CD4-positive, alpha-beta T cell treated with Interleukin-17A for 4 hours (primary cell): ENCODE data around the gene SMURF1.

ENCODE experiments used
- DNase-seq: peaks from one replicate; pipeline ENCODE4 v3.0.0-alpha.2; 2020; ENCODE audit warnings: mixed read lengths

SMURF1 gene

DNA sequence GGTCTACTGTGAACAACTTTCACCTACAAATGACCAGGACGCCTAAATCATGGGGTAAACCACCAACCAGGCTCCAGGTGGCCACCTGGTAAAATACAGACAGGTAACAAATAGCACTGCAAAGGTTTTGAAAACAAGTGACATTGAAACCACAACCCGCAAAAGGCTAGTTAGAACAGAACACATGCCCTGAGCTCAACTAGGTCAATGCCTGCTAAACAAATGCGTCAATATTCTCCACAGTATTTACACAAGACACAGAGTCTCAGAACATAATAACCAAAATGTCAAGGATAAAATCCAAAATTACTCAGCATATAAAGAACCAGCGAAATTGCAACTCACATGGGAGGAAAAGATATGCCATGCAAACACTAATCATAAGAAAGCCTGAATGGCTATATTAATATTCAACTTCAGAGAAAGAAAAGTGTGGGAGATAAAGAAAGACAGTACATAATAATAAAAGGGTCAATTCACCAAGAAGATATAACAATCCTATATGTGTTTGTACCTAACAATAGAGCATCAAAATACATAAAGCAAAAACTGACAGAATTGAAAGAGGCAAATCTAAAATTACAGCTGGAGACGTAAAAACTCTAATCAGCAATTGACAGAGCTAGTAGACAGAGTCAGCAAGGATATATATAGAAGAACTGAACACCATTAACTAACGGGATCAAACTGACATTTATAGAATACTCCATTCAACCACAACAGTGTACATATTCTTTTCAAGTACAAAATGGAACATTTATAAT lies 47.6 kb downstream of the SMURF1 start:
- no peak for DNase-seq

DNA sequence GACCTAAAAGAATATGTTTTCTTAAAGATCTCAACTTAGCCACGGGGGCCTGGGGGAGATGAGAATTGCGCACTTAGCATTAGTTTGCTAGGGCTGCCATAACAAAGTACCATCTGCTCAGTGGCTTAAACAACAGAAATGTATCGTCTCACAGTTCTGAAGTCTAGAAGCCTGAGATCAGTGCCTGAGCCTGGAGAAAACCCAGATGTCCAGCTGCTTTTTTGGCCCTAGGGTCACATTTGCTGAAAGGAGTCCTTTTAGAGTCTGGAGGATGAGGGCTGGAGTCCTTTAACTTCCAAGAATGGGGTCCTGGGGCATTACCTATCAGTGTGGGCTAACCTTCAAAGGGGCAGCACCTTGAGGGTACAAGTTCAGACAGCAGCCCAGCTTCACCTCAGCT lies 48.2 kb downstream of the SMURF1 start:
- DNase-seq, result no peak

GRCh38 chr7:99094401-99094800 lies 49.5 kb downstream of the SMURF1 start:
- DNase-seq, result no peak

DNA sequence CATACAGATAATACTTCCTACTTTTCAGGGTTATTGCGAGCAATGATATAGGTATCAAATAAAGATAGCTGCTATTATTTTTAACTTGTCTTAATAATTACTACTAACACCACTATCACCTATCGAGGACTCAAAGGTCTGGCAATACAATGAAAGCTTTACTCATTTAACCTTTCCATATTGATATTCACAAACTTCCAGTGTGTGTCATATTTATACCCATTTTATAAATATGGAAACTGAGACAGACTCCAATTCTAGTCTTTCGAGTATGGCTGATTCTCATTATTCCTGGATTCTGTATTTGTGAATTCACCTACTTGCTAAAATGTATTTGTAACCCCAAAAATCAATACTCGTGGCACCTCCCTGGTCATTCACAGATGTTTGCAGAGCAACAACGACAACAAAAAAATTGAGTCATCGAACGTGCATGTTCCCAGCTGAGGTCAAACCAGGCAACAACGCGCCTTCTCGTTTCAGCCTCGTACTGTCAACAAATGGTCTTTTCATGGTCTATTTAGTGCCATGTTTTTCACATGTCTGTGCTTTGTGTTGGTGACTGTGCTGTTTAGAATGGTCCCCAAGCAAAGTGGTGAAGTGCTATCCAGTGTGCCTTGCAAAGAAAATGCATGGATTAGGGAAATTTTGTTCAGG lies 51.7 kb downstream of the SMURF1 start:
- no peak for DNase-seq

DNA sequence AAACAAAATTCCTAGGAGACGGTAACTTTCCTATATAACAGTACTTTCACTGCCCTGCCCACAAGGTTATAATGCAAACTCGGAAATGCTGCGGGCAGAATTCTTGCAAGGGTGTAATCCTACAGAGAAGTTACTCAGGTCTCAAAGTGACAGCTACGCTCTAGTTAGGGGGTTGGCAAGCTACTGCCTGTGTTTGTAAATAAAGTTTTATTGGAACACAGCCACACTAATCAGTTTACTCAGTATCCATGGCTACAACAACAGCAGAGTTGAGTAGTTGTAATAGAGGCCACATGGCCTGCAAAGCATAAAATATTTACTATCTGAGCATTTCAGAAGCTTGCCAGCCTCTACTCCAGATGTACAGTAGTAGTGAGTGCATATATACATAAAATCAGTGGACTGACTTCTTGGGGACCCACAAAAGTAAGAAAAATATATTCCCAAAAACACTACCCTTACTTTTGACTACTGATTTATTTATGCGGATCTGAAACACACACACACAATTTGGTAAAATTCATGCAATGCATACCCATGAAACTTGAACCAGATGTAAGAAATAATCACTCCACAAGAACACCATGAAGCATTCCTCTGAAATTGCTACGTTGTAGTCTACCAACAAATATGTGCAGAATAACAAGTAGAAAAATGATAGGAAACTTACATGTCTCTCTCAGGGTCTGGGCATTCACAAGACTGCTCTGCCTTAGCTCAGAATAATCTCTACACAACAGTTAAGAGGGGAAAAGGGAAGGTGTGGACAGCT lies 53.0 kb downstream of the SMURF1 start:
- no peak for DNase-seq

GRCh38 chr7:99089914-99090629 lies 53.8 kb downstream of the SMURF1 start:
- no peak for DNase-seq

GRCh38 chr7:99086944-99087343 lies 57.0 kb downstream of the SMURF1 start:
- DNase-seq, result no peak

DNA sequence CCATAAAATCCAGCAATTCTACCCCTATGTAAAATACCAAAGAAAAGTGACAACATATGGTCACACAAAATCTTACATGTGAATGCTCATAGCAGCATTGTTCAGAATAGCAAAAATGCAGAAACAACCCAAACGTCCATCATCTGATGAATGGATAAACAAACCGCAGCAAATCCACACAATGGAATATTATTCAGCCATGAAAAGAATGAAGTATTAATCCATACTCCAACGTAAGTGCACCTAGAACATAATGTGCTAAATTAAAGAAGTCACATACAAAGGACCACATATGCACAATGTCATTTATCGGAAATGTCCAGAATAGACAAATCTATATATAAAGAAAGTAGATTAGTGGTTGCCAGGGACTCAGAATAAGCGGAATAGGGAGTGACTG lies 57.4 kb downstream of the SMURF1 start:
- DNase-seq, result no peak

GRCh38 chr7:99083733-99084132 lies 60.2 kb downstream of the SMURF1 start:
- no peak for DNase-seq

- DNase-seq, result no peak
Observed at GRCh38 chr7:99083068-99083651, 60.7 kb downstream of the SMURF1 start.

- no peak for DNase-seq
Observed at GRCh38 chr7:99080679-99081078, 63.2 kb downstream of the SMURF1 start.

DNA sequence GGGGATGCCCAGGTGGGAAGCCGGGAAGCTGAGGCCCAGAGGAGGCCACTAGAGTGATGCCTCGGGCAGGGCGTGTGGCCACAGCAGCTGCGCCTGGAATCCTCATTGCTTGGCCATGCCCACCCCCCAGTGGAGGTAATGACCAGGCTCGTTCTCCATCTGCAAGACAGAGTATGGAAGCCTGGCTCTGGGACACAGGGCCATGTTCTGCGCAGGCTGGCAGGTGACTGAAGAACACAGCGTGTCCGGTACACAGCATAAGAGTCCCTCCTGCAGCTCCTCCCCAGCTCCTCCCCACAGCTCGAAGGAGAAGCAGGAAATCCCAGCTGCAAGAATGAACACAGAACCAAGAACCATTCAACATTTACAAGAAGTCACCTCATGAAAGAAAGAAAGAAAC lies 64.8 kb downstream of the SMURF1 start:
- DNase-seq, result peak; percentile 6

- no peak for DNase-seq
Observed at GRCh38 chr7:99078416-99078815, 65.5 kb downstream of the SMURF1 start.

- DNase-seq, result no peak
Observed at GRCh38 chr7:99076615-99077014, 67.3 kb downstream of the SMURF1 start.

- no peak for DNase-seq
Observed at GRCh38 chr7:99073839-99074446, 70.0 kb downstream of the SMURF1 start.

- no peak for DNase-seq
Observed at GRCh38 chr7:99072126-99072525, 71.8 kb downstream of the SMURF1 start.

GRCh38 chr7:99070361-99070760 lies 73.5 kb downstream of the SMURF1 start:
- no peak for DNase-seq

- DNase-seq, result no peak
Observed at GRCh38 chr7:99061001-99061776, 82.7 kb downstream of the SMURF1 start.

- no peak for DNase-seq
Observed at GRCh38 chr7:99054781-99055180, 89.1 kb downstream of the SMURF1 start.

DNA sequence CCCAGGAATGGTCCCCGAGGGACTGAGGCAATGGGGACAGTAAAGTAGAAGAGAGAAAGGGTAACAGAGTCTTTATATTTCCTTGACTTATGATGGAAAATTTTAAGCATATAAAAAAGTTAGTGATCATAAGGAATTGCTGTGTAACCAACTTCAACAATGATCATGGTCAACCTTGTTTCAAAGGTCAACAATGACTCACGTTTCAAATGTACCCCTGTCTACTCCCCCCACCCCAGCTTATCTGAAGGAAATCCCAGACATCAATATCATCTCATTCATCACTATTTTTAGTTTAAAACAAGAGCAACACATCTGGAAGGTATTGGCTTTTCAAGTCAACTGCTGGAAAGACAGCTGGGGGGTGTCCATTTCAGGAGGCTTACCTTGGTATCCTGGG lies 92.9 kb downstream of the SMURF1 start:
- no peak for DNase-seq

GRCh38 chr7:99047526-99048077 lies 96.3 kb downstream of the SMURF1 start:
- DNase-seq, result no peak
